ENCODE results near the gene ERAS.

The ERAS gene

DNA sequence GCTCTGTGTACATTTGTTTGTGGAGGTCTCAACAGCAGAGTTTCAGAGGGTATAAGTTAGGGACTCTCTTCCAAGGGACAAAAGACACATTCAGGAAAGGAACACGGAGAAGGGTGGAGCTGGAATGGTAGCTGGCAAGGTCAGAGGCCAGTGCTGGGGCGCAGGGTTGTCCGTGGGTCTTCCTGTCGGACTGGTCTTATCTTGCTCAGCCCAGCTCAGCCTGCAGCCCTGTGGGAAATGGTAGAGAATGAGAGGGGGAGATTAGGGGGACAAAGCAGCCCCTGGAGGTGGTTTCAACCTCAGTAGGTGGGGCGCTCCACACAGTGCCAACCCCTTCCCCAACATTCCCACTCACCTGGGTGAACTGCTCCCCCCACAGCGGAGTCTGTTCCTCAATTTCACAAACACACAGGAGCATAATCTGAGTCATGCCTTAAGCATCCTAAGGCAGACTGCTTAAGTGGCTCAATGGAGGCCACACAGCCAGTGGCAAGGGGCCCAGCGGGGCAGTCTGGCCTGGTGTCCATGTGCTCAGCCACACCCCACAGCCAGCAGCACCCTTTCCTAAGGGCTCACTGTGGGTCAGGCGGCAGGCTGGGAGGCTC is 31.3 kb upstream of the ERAS start:
- H3K27ac ChIP-seq (ENCODE audit: poor library complexity, severe bottlenecking), result peak overlapping the region; percentile 14
- peak; percentile 89 for ATAC-seq (ENCODE audit: low read depth)

GRCh38 chrX:48798318-48798717 is 28.0 kb upstream of the ERAS start:
- H3K4me1 ChIP-seq (ENCODE audit: insufficient read depth, poor library complexity, severe bottlenecking), result peaks cover 10% of the 10 kb centered on the region
- no peaks in the 10 kb centered on the region for H3K9me3 ChIP-seq (ENCODE audit: severe bottlenecking)
- DNase-seq (ENCODE audit: low spot score) (no peak), ATAC-seq (ENCODE audit: low read depth) (no peak)
- H3K36me3 ChIP-seq (ENCODE audit: low read depth), result peaks cover 3% of the 10 kb centered on the region; the same call in 1 of the 2 replicates
- TF ChIP-seq, protein P1, sequence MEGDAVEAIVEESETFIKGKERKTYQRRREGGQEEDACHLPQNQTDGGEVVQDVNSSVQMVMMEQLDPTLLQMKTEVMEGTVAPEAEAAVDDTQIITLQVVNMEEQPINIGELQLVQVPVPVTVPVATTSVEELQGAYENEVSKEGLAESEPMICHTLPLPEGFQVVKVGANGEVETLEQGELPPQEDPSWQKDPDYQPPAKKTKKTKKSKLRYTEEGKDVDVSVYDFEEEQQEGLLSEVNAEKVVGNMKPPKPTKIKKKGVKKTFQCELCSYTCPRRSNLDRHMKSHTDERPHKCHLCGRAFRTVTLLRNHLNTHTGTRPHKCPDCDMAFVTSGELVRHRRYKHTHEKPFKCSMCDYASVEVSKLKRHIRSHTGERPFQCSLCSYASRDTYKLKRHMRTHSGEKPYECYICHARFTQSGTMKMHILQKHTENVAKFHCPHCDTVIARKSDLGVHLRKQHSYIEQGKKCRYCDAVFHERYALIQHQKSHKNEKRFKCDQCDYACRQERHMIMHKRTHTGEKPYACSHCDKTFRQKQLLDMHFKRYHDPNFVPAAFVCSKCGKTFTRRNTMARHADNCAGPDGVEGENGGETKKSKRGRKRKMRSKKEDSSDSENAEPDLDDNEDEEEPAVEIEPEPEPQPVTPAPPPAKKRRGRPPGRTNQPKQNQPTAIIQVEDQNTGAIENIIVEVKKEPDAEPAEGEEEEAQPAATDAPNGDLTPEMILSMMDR (IDR thresholded peaks at IDR 0.05; ENCODE audit: poor library complexity, severe bottlenecking), result no peak
- no peak overlapping the region for H3K27ac ChIP-seq (ENCODE audit: poor library complexity, severe bottlenecking)
- H3K27me3 ChIP-seq (ENCODE audit: insufficient read depth, poor library complexity, severe bottlenecking), result no peaks in the 10 kb centered on the region
- H3K4me3 ChIP-seq (ENCODE audit: severe bottlenecking), result no peak overlapping the region

More for the DNA sequence above, 31.3 kb upstream of the ERAS start:
- no peaks in the 10 kb centered on the region for H3K36me3 ChIP-seq (ENCODE audit: low read depth)
- TF ChIP-seq, protein P1 (IDR thresholded peaks at IDR 0.05; ENCODE audit: poor library complexity, severe bottlenecking), result no peak
- H3K9me3 ChIP-seq (ENCODE audit: severe bottlenecking), result no peaks in the 10 kb centered on the region
- H3K4me3 ChIP-seq (ENCODE audit: severe bottlenecking), result no peak overlapping the region
- H3K4me1 ChIP-seq (ENCODE audit: insufficient read depth, poor library complexity, severe bottlenecking), result peaks cover 10% of the 10 kb centered on the region
- no peak for DNase-seq (ENCODE audit: low spot score)
- H3K27me3 ChIP-seq (ENCODE audit: insufficient read depth, poor library complexity, severe bottlenecking), result no peaks in the 10 kb centered on the region

- Histone ChIP-seq H3K27ac (ENCODE audit: poor library complexity, severe bottlenecking) (peak overlapping the region; percentile 69), H3K27me3 (ENCODE audit: insufficient read depth, poor library complexity, severe bottlenecking) (no peaks in the 10 kb centered on the region), H3K4me1 (ENCODE audit: insufficient read depth, poor library complexity, severe bottlenecking) (no peaks in the 10 kb centered on the region), H3K36me3 (ENCODE audit: low read depth) (peaks cover 7% of the 10 kb centered on the region), H3K9me3 (ENCODE audit: severe bottlenecking) (no peaks in the 10 kb centered on the region), H3K4me3 (ENCODE audit: severe bottlenecking) (peak overlapping the region; percentile 70)
- DNase-seq (ENCODE audit: low spot score), result no peak
- TF ChIP-seq, protein P1 (IDR thresholded peaks at IDR 0.05; ENCODE audit: poor library complexity, severe bottlenecking), result no peak
- ATAC-seq (ENCODE audit: low read depth), result no peak
These were observed 25.6 kb upstream of the ERAS start for GRCh38 chrX:48800574-48801279.

DNA sequence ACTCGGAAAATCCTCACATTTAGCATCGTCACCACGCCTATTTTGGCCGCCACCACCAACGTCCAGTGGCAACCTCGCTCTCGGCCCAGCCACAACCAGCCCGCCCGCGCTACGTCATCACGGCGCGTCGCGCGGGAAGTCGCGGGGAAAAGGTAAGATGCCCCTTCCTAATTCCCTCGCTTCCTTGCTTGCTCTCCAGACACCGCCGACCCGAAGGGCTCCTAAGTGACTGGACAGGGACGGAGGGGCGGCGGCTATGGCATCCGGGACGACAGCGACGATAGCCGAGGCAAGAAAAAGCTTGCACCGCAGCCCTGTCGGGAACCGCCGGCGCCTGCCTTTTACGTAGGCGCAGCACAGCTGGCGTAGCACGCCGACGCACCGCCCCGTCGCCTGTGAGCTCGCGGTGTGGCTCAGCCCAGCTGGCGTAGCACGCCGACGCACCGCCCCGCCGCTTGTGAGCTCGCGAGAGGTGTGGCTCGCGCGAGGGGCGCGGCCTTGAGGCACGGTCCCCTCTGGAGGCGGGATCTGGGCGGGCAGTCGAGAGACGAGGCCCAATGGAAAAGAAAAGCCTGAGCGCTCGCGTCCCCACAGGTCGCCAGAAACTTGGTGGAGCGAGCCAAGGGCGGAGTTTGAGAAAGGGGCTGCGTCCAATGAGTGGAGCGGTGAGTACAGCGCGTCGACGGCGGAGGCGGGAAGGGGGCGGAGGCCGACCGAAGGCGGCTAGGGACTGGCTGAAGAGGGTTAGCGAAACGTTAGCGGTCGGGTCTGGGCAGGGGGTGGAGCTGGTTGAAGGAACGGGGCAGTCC is 24.8 kb upstream of the ERAS start, which contains the start of gene HDAC6:
HDAC6 (plus strand) TSS at position 788 of the 809 bp plus-strand sequence. CDS start 626 bp downstream, outside the sequence.
- DNase-seq (ENCODE audit: low spot score) (peak; percentile 95), ATAC-seq (ENCODE audit: low read depth) (peak; percentile 93)
- Histone ChIP-seq H3K27me3 (ENCODE audit: insufficient read depth, poor library complexity, severe bottlenecking) (no peaks in the 10 kb centered on the region), H3K36me3 (ENCODE audit: low read depth) (peaks cover 7% of the 10 kb centered on the region), H3K9me3 (ENCODE audit: severe bottlenecking) (no peaks in the 10 kb centered on the region), H3K4me1 (ENCODE audit: insufficient read depth, poor library complexity, severe bottlenecking) (no peaks in the 10 kb centered on the region), H3K27ac (ENCODE audit: poor library complexity, severe bottlenecking) (peak within 1 kb of the TSS; percentile 69), H3K4me3 (ENCODE audit: severe bottlenecking) (peak within 1 kb of the TSS; percentile 70)
- TF ChIP-seq, protein P1 (IDR thresholded peaks at IDR 0.05; ENCODE audit: poor library complexity, severe bottlenecking), result no peak
